IMR-90 (cell line): ENCODE measurements around the gene USPL1. TPM values are rescaled to one million over a fixed set of nuclear protein-coding genes. Genes with fewer than 3 reads are reported as not detected.

Experiments used
- ATAC-seq: fragments of 200-7000 bp; cut with Tn5 transposase; 2 replicates; pipeline ENCODE4 v1.9.1; 2020; ENCODE audit warnings: low read depth, mild to moderate bottlenecking, moderate library complexity
- BruUV-seq: library from RNA; stranded (reverse); fragments of 400-500 nt; replicated peaks from 2 replicates; lab custom pipeline; 2021; lab: Mats Ljungman, UMichigan
- CTCF ChIA-PET: fragments of 300-600 bp; formaldehyde crosslinking; extraction: SDS; loops from one replicate; lab custom pipeline; 2021; ENCODE audit warnings: antibody characterized with exemption; lab: Yijun Ruan, JAX
- POLR2A ChIA-PET: fragments of 300-600 bp; sonication (Branson Sonifier 250); formaldehyde crosslinking; loops from one replicate; lab custom pipeline; 2022; ENCODE audit warnings: antibody characterized with exemption; ENCODE audit not compliant: unreplicated experiment; lab: Charles Lee
- DNase-seq: peaks from one replicate; pipeline ENCODE4 v3.0.0; 2013
- H2AFZ ChIP-seq: replicated peaks from 2 replicates; pipeline ENCODE3; 2013; ENCODE audit warnings: low read length, mild to moderate bottlenecking; ENCODE audit not compliant: poor library complexity
- H2AK5ac ChIP-seq: 2 replicates; pipeline ENCODE4 v1.6.1; 2013; ENCODE audit warnings: low read depth, low read length, inconsistent platforms
- H2AK9ac ChIP-seq: replicated peaks from 2 replicates; pipeline ENCODE3; 2013; ENCODE audit warnings: mild to moderate bottlenecking, low read depth, low read length, moderate library complexity; ENCODE audit not compliant: poor library complexity
- H2BK120ac ChIP-seq: 2 replicates; pipeline ENCODE4 v1.6.1; 2013; ENCODE audit warnings: low read depth, low read length, inconsistent platforms
- H2BK15ac ChIP-seq: 3 replicates; pipeline ENCODE4 v1.6.1; 2013; ENCODE audit warnings: low read depth, low read length, inconsistent platforms
- H2BK20ac ChIP-seq: 2 replicates; pipeline ENCODE4 v1.6.1; 2013; ENCODE audit warnings: low read depth, mild to moderate bottlenecking, inconsistent platforms, low read length, moderate library complexity
- H2BK5ac ChIP-seq: 2 replicates; pipeline ENCODE4 v1.6.1; 2013; ENCODE audit warnings: mild to moderate bottlenecking, low read depth, low read length, inconsistent platforms; ENCODE audit not compliant: poor library complexity, severe bottlenecking
- H3K14ac ChIP-seq: replicated peaks from 2 replicates; pipeline ENCODE4 v1.6.1; 2013; ENCODE audit warnings: low read depth, low read length, inconsistent platforms
- H3K18ac ChIP-seq: 2 replicates; pipeline ENCODE4 v1.6.1; 2013; ENCODE audit warnings: low read depth, low read length, control low read depth
- H3K23ac ChIP-seq: 2 replicates; pipeline ENCODE4 v1.6.1; 2013; ENCODE audit warnings: low read depth, low read length, inconsistent platforms
- H3K27ac ChIP-seq: 2 replicates; pipeline ENCODE4 v1.5.1; 2013; ENCODE audit warnings: mild to moderate bottlenecking, control low read depth, low read length; ENCODE audit not compliant: insufficient read depth
- H3K27me3 ChIP-seq: 2 replicates; pipeline ENCODE4 v1.6.1; 2013; ENCODE audit warnings: low read length; ENCODE audit not compliant: control insufficient read depth, insufficient read depth
- H3K36me3 ChIP-seq: 2 replicates; pipeline ENCODE4 v1.6.1; 2013; ENCODE audit warnings: low read length, mixed read lengths; ENCODE audit not compliant: control insufficient read depth, insufficient read depth
- H3K4ac ChIP-seq: 2 replicates; pipeline ENCODE4 v1.6.1; 2013; ENCODE audit warnings: low read depth, low read length, inconsistent platforms
- H3K4me1 ChIP-seq: 2 replicates; pipeline ENCODE4 v1.6.1; 2013; ENCODE audit warnings: low read length, mixed read lengths; ENCODE audit not compliant: control insufficient read depth, insufficient read depth
- H3K4me2 ChIP-seq: 2 replicates; pipeline ENCODE4 v1.6.1; 2013; ENCODE audit warnings: low read depth, mild to moderate bottlenecking, control low read depth, low read length, moderate library complexity
- H3K4me3 ChIP-seq: 2 replicates; pipeline ENCODE4 v1.5.1; 2013; ENCODE audit warnings: low read depth, mild to moderate bottlenecking, control low read depth, low read length, moderate library complexity; ENCODE audit not compliant: insufficient read depth
- H3K56ac ChIP-seq: 2 replicates; pipeline ENCODE4 v1.6.1; 2013; ENCODE audit warnings: low read length, inconsistent platforms; ENCODE audit not compliant: insufficient read depth; ENCODE audit errors: extremely low read depth
- H3K79me1 ChIP-seq, 2 experiments: 2 replicates each; pipeline ENCODE4 v1.6.1; 2013; ENCODE audit warnings: low read length in 2 of 2, inconsistent platforms in 1 of 2, low read depth in 1 of 2
- H3K9ac ChIP-seq: 2 replicates; pipeline ENCODE4 v1.6.1; 2013; ENCODE audit warnings: low read depth, low read length, control low read depth
- H3K9me1 ChIP-seq: 2 replicates; pipeline ENCODE4 v1.6.1; 2013; ENCODE audit warnings: low read length, inconsistent platforms; ENCODE audit not compliant: insufficient read depth
- H3K9me3 ChIP-seq: 2 replicates; pipeline ENCODE4 v1.6.1; 2013; ENCODE audit warnings: low read length; ENCODE audit not compliant: control insufficient read depth, insufficient read depth
- H4K20me1 ChIP-seq: 2 replicates; pipeline ENCODE4 v1.6.1; 2013; ENCODE audit warnings: low read length, inconsistent platforms; ENCODE audit not compliant: insufficient read depth
- H4K5ac ChIP-seq: 2 replicates; pipeline ENCODE4 v1.6.1; 2013; ENCODE audit warnings: mild to moderate bottlenecking, low read depth, low read length, control low read depth
- H4K8ac ChIP-seq, 2 experiments: 2 replicates each; pipeline ENCODE4 v1.6.1; 2013; ENCODE audit warnings: low read depth in 2 of 2, low read length in 2 of 2, control low read depth in 1 of 2, inconsistent platforms in 1 of 2
- H4K91ac ChIP-seq: 2 replicates; pipeline ENCODE4 v1.6.1; 2013; ENCODE audit warnings: low read depth, low read length, inconsistent platforms; ENCODE audit not compliant: insufficient read depth
- CEBPB ChIP-seq: IDR thresholded peaks from 2 replicates; pipeline ENCODE4 v1.6.1; 2012; ENCODE audit warnings: low read depth, low read length, improper control_type of control experiment
- CHD1 ChIP-seq: IDR thresholded peaks from 2 replicates; pipeline ENCODE4 v1.6.1; 2012; ENCODE audit warnings: low read depth, low read length, improper control_type of control experiment
- ELK1 ChIP-seq: fragments of 150-350 bp; IDR thresholded peaks from 2 replicates; pipeline ENCODE4 v1.6.1; 2016; ENCODE audit warnings: low read depth, mild to moderate bottlenecking, low read length, moderate library complexity, borderline replicate concordance
- MAFK ChIP-seq: IDR thresholded peaks from 2 replicates; pipeline ENCODE4 v1.6.1; 2012; ENCODE audit warnings: low read depth, low read length, improper control_type of control experiment
- MAZ ChIP-seq: IDR thresholded peaks from 2 replicates; pipeline ENCODE4 v1.6.1; 2012; ENCODE audit warnings: low read depth, mild to moderate bottlenecking, low read length, improper control_type of control experiment, moderate library complexity, borderline replicate concordance
- NFE2L2 ChIP-seq: fragments of 150-350 bp; IDR thresholded peaks from 2 replicates; pipeline ENCODE4 v1.6.1; 2016; ENCODE audit warnings: low read depth, mild to moderate bottlenecking, low read length
- POLR2A ChIP-seq: IDR thresholded peaks from 2 replicates; pipeline ENCODE4 v1.6.1; 2012; ENCODE audit warnings: mild to moderate bottlenecking, low read depth, low read length
- RAD21 ChIP-seq: IDR thresholded peaks from 2 replicates; pipeline ENCODE4 v1.6.1; 2012; ENCODE audit warnings: low read length, improper control_type of control experiment
- RCOR1 ChIP-seq: IDR thresholded peaks from 2 replicates; pipeline ENCODE4 v1.6.1; 2012; ENCODE audit warnings: mild to moderate bottlenecking, low read length, improper control_type of control experiment; ENCODE audit not compliant: insufficient replicate concordance
- RFX5 ChIP-seq: IDR thresholded peaks from 2 replicates; pipeline ENCODE4 v1.8.0; 2012; ENCODE audit warnings: low read depth, mild to moderate bottlenecking, low read length, moderate library complexity
- SMC3 ChIP-seq: fragments of 150-350 bp; IDR thresholded peaks from 2 replicates; pipeline ENCODE4 v1.6.1; 2016; ENCODE audit warnings: low read depth, mild to moderate bottlenecking, antibody characterized with exemption, low read length, moderate library complexity
- USF2 ChIP-seq: fragments of 150-350 bp; IDR thresholded peaks from 2 replicates; pipeline ENCODE4 v1.6.1; 2017; ENCODE audit warnings: mild to moderate bottlenecking, antibody characterized with exemption, low read length, low read depth
- WGBS, 2 experiments: methylation state at CpG; one replicate each; pipeline versions ENCODE4 v1.1.5 to v1.1.7; 2013; ENCODE audit warnings: missing lambda C conversion rate in 2 of 2; ENCODE audit not compliant: insufficient read length in 1 of 2; ENCODE audit errors: extremely low coverage in 2 of 2; 5-methylcytosine and 5-hydroxymethylcytosine counted together
- dilution Hi-C: fragments of 300-500 bp; cut with HindIII; formaldehyde crosslinking; loops from one replicate; pipeline ENCODE4 v1.14.3; 2018; ENCODE audit warnings: low sequenced_read_pairs; ENCODE audit not compliant: unreplicated experiment
- in situ Hi-C: fragments of 300-500 bp; cut with MboI; formaldehyde crosslinking; loops from 3 replicates; pipeline ENCODE4 v1.14.3; 2019; ENCODE audit warnings: low sequenced_read_pairs, inconsistent platforms, mixed read lengths
- intact Hi-C: fragments of 100-400 bp; cut with micrococcal nuclease; formaldehyde crosslinking; loops from 2 replicates; pipeline ENCODE4 v1.10.0; 2022
- polyA plus RNA-seq, 3 experiments: library from polyadenylated mRNA; depleted of rRNA; stranded (reverse); fragments of >200 nt; gene quantifications; 2 replicates each; pipeline ENCODE4 v1.2.3, GENCODE V29; 2012; ENCODE audit warnings: low replicate concordance in 1 of 3
- total RNA-seq: library from RNA; depleted of rRNA; stranded (reverse); fragments of >200 nt; gene quantifications from 2 replicates; pipeline ENCODE4 v1.2.3, GENCODE V29; 2012

USPL1 gene
- total and polyA plus RNA-seq, 2 of the 4 experiments (the other 2 are of a cell fraction), result 12.1 to 15.4 TPM

GRCh38 chr13:30616927-30617314 is 799 bp upstream of the USPL1 start:
- BruUV-seq, result no TSS peak
- Histone ChIP-seq H4K5ac (peak overlapping the region; percentile 92), H2AFZ (peak overlapping the region; percentile 94), H3K4me1 (no peaks in the 10 kb centered on the region; the same call in 1 of the 2 replicates), H4K91ac (peak overlapping the region; percentile 95), H3K27me3 (no peaks in the 10 kb centered on the region), H3K18ac (peak overlapping the region; percentile 87), H2AK9ac (peak overlapping the region; percentile 98), H3K9me3 (no peaks in the 10 kb centered on the region), H3K4ac (peak overlapping the region; percentile 95), H3K4me2 (peak overlapping the region; percentile 85), H4K20me1 (peaks cover 6% of the 10 kb centered on the region; the same call in 1 of the 2 replicates), H4K8ac (peak overlapping the region; percentile 53 to 95), H3K9me1 (peaks cover 4% of the 10 kb centered on the region), H3K79me1 (peaks cover 3 to 36% of the 10 kb centered on the region in 2 experiments; a peak in 2 of 4 replicates), H3K9ac (peak overlapping the region; percentile 95), H2AK5ac (peak overlapping the region; percentile 73), H2BK15ac (peak overlapping the region; percentile 2; the same call in 1 of the 3 replicates), H3K4me3 (peak overlapping the region; percentile 70), H3K23ac (peak overlapping the region; percentile 97), H2BK120ac (peak overlapping the region; percentile 54), H3K27ac (peak overlapping the region; percentile 92), H3K56ac (peak overlapping the region; percentile 84), H2BK5ac (peak overlapping the region; percentile 97), H3K36me3 (no peaks in the 10 kb centered on the region), H2BK20ac (peak overlapping the region; percentile 35; the same call in 1 of the 2 replicates), H3K14ac (peak overlapping the region; percentile 98)
- CTCF ChIA-PET, result interaction anchor here (0.6 to 1.0 kb wide), 2 partner anchors 77 to 127 kb away, joined by 3 to 5 read pairs; no protein-coding TSS in a partner anchor
- DNase-seq, result peak; percentile 89
- in situ Hi-C loops (loop anchor here (10.0 kb wide), 1 partner anchor 152 kb away; the partner anchor contains the start of gene HMGB1), dilution Hi-C loops (no loop called here), intact Hi-C loops (loop anchor here (1.0 to 10.0 kb wide), 11 partner anchors 44 to 484 kb away; no protein-coding TSS in a partner anchor)
- POLR2A ChIA-PET, result interaction anchor here (0.6 kb wide), 1 partner anchor 232 kb away, joined by 4 read pairs; no protein-coding TSS in a partner anchor
- peak; percentile 32 for ATAC-seq
- 0% methylated on average over 6 of the region's 12 CpGs; no CpG with 5 or more reads in 1 of the 2 experiments for WGBS, 2 experiments
- TF ChIP-seq MAFK (no peak), USF2 (peak; percentile 92), SMC3 (peak; percentile 15; the same call in 1 of the 2 replicates), CEBPB (no peak), ELK1 (no peak), POLR2A (peak; percentile 94; the same call in 1 of the 2 replicates), MAZ (no peak), NFE2L2 (no peak), RCOR1 (no peak), CHD1 (no peak), RFX5 (no peak), RAD21 (peak; percentile 22; the same call in 1 of the 2 replicates)
